ENCODE results near the gene ECHDC3.

- TF ChIP-seq CTCF (conservative IDR thresholded peaks at IDR 0.05; ENCODE audit: low read length) = no peak
- TF ChIP-seq EZH2phosphoT487 (IDR thresholded peaks at IDR 0.05; ENCODE audit: borderline replicate concordance, low read depth, low read length) = no peak
These were observed 62.2 kb downstream of the ECHDC3 start for GRCh38 chr10:11804336-11804735.
